IPS-NIHi7 (cell line): Measurements from ENCODE around the gene EFS.
"Not testable (repeated sequence)": the region's sequence is repeated elsewhere in the genome, so short reads cannot be mapped to it uniquely, and the experiment has no call there.

Experiments used
- DNase-seq: peaks from one replicate; pipeline ENCODE4 v3.0.0; 2012; ENCODE audit warnings: mixed read lengths; ENCODE audit errors: extremely low spot score

EFS gene

DNA sequence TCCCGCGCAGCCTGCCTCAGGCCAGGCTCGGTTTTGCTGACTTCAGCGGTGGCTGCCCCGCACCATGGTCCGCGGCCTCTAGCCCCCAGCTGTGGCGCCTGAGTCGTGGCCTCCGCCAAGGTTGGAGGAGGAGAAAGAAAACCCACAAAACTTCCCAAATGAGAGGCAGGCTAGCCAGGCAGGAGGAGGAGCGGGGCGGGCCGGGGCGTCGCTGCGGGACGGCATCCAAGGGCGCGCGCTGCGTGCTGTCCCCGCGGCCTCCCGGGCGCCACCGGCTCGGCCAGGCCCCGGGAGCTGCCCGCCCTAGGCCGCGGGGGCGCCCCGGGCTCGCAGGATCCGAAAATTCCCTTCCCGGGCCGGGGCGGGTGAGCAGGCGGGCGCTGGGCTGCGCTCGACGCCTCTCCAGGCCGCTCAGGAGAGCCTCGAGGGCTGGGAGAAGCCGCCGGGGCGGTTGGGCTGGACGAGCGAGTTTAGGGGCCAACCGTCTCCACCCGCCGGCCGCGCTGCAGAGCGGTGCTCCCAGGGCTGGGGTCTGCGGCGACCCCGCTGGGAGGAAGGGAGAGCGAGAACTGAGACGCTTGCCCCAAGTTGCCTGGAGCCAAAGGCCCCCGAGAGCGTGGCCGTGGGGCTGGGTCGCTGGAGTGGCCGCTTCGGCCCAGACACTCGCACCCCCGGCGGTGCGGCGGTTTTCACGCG, at the start of gene EFS:
TSS of gene EFS (minus strand) at position 137 of the 696 bp plus-strand sequence. CDS start 147 bp downstream, outside the sequence.
- peak; percentile 59 for DNase-seq

- DNase-seq = no peak
These were observed 49.3 kb upstream of the EFS start for GRCh38 chr14:23414254-23414653.

- no peak for DNase-seq
These were observed 48.7 kb upstream of the EFS start for GRCh38 chr14:23413681-23414080.

DNA sequence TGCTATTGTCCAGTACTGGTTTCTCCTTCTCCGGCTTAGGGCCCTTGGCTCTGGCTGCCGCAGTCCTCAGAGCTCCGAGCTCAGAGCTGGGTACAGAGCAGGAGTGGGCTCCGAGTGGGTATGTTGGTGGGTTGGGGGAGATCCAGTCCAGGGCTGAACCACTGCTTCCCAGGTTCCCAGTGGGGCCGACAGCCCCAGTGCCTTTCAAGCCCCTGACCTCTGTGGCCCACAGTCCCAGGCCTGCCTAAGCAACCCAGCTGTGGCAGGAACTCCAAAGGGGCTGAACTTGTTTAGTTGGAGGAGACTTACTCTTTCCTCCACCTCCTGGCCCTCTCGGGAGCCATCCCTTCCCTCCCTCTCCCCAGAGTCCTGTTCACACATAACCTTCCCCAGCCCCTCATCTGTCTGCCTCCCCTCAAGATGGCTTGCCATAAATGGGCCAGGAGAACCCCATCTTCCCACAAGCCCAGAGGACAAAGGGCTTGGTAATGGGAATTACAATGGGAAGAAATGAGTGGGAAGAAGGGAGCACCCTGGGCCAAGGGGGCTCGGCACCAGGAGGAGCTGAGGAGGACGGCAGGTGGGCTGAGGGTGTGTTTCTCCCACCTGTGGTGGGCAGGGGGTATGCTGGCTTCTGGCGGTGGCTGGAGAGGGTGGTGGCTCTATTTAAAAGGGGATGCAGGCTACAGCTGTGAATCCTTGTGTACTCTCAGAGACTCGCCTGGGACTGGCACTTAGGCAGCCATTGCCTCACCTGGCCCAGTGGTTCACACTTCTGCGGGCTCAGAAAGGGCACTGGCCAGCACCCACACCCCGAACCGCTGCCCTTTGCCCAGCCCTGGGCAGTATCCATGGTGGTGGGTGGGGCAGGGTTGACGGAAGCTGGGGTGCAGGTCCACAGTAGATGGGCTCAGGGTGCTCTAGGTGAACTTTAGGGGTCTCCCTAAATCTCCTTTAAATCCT, 46.9 kb upstream of the EFS start:
- no peak for DNase-seq

DNA sequence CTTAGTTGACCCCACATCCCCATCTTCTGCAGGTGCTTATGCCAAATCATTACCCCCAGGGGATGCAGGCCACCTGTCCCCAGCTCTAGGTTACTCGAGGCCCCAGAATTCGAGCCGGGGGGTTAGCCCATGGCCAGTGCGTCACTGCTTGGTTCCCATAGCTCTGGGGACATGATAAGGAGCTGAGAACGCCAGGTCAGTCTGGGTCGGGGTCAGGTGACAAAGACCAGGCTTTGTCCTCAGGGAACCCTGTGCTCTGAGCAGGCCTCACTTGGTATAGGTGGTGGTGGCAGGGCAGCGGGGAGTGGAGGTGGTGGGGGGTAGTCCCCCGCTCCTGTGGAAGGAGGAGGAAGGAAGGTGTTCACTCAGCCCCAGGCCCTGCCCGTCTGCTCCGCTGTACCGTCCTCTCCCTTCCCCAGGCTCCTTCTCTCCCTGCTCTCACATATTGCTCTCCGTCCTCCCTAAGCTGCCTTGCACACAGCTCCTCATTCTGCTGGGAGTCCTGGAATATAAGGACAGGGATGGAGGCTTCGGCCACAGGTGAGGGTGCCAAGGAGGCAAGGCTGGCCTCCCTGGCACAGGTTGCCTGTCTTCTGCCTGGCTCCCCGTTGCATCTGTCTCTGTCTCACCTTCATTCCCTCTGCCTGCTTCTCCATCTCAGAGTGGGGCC, 45.1 kb upstream of the EFS start:
- no peak for DNase-seq

GRCh38 chr14:23409475-23409874, 44.5 kb upstream of the EFS start:
- no peak for DNase-seq

DNA sequence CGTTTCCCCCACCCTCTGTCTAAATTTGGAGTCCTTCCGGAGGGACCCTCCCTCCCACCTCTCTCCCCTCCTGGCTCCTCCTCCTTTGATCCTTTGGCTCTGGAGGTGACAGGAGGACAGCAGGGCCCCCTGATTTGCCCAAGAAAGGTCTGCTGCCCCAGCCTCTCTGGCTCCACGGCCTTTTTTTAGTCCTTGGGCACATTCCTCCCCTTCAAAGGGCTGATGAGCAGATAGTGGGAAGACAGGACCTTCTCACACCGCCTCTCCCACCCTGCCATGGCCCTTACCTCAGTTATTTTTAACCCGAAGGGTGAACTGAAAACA, 43.3 kb upstream of the EFS start:
- DNase-seq = no peak

- DNase-seq = no peak
These were observed 42.7 kb upstream of the EFS start, which contains the start of gene MYH6 for GRCh38 chr14:23407516-23408306. Gene MYH6 (minus strand): TSS chr14:23408273. CDS start chr14:23407223, 1,050 bp downstream.

GRCh38 chr14:23406725-23407355, 41.9 kb upstream of the EFS start:
- DNase-seq = no peak

DNA sequence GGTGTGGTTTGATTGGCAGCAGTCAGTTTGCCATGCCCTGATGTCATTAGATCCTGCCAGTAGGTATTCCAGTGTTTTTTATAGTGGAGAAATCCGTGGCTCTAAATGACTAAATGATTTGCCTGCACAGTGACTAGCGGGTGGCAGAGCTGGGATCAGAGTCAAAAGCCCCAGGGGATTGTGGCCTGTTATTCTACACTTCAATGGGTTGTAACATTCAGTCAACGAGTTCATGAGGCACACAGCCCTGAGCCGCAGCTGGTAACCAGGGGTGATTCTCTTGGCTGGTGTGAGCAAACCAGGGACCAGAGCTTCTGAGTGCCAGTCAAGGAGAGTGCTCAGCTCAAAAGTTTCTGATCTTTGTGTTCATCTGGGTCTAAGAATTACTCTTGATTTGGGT, 41.3 kb upstream of the EFS start:
- no peak for DNase-seq

- DNase-seq = no peak
These were observed 40.6 kb upstream of the EFS start for GRCh38 chr14:23405516-23406025.

GRCh38 chr14:23405096-23405495, 40.1 kb upstream of the EFS start:
- DNase-seq = no peak

DNA sequence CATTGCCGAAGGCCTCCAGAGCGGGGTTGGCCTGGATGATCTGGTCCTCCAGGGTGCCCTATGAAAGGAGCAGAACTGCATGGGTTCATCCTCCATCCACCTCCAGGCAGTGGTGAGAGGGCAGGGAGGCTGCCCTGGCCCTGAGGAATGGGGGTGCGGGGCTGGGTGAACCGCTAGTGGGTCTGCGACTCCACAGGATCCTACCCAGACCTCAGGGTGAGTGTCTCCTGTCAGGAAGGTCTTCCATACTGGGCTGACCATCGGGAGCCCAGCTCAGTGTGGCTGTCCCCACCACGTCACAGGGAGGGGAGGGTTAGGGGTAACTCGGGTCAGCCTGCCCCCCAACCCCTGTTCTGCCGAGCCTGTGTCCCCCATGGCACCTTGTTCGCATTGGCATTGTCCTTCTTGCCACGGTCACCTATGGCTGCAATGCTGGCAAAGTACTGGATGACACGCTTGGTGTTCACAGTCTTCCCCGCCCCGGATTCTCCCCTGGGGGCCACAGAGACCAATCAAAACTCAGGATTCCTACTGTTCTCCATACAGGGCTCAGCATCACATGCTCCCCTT, 39.4 kb upstream of the EFS start:
- DNase-seq = no peak

GRCh38 chr14:23403908-23404307, 38.9 kb upstream of the EFS start:
- no peak for DNase-seq

DNA sequence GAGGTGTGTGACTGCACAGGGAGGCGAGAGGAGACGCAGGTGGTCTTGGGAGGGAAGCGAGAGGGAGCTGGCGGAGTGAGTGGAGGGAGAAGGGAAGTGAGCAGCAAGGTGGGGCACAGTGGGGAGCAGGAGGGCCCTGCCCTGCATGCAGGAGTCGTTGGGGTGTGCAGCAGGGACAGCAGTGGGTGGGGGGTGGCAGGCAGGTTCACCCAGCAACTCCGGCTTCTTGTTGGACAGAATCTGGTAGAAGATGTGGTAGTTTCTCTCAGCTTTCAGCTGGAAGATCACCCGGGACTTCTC, 38.1 kb upstream of the EFS start:
- no peak for DNase-seq

DNA sequence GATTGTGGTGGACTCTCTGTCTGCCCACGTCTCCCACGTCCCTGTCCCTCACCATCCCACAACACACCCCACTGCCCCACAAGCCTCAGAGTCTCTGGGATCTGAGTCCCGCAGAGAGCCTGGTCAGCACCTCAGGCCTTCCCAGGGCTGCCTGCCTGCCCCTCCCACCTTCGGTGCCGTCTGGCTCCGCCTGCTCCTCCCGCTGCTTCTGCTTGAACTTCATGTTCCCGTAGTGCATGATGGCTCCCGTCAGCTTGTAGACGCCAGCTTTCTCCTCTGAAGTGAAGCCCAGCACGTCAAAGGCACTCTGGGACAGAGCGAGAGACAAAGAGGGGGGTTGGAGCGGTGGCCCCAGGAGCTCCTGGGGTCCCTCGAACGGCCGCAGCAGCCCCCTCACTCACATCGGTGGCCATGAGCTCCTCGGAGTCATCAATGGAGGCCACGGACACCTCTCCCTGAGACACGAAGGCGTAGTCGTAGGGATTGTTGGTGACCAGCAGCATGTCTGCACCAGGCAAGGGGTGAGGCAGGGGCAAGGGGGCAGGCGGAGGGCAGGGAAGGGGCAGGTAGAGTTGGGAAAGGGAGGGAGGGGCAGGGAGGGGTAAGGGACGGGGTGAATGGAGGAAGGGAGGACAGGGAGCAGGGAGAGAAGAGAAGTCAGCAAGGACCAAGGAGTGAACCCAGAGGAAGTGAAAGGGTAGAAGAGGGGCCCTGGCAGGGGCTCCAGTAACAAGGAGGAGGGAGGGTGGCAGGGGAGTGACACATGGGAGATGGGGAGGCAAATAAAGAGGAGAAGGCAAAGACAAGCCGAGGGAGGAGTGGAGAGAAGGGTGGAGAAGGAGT, 37.5 kb upstream of the EFS start:
- DNase-seq = peak; percentile 43

- DNase-seq = no peak
These were observed 36.3 kb upstream of the EFS start for GRCh38 chr14:23401291-23401690.

DNA sequence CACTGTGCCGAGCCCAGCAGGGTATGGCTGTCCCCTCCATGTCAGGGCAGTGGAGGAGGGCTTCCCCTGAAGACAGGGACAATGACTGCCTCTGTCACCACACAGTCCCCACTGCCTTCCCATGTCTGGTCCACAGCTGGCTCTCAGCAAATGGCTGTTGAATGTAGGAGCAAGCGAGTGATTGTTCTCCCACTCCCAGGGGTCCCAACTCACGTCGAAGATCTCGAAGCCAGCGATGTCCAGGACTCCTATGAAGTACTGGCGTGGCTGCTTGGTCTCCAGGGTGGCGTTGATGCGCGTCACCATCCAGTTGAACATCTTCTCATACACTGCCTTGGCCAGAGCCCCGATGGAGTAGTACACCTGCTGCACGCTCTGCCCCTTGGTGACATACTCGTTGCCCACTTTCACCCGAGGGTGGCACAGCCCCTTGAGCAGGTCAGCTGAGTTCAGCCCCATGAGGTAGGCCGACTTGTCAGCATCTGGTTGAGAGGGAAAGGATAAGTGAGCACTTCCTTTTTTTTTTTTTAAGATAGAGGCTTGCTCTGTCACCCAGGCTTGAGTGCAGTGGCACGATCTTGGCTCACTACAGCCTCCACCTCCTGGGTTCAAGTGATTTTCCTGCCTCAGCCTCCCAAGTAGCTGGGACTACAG, 35.7 kb upstream of the EFS start:
- DNase-seq = not testable (repeated sequence)

DNA sequence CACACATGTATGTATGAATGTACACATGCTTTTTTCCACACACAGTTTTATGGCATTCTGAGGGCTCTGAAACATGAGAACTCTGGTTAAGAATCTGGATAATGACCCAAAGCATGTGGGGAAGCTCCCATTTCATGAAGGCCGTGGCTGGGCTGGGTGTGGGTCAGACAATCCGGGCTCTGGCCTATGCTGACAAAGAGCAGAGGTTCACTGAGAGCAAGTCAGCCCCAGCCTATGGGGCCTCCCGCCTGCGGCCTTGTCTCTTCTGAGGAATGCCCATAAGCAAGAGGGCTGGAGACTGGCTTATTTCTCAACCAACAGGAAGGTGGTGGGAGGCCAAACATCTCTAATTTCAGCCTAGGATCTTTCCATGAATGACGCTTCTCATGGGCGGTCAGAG, 34.6 kb upstream of the EFS start:
- DNase-seq = no peak
